Liver (tissue), 9 donors: ENCODE results near the gene SIK3. TPM values are rescaled to one million over a fixed set of nuclear protein-coding genes. Genes with fewer than 3 reads are reported as not detected.

Experiments
- DNase-seq: peaks from one replicate; pipeline ENCODE4 v3.0.0-alpha.2; 2017; ENCODE audit warnings: low spot score
- H3K27ac ChIP-seq, 2 donors: one replicate each; pipeline ENCODE4 v1.7.0; 2013; ENCODE audit warnings: inconsistent platforms in 2 of 2, low read length in 2 of 2, control low read depth in 1 of 2, low read depth in 1 of 2, mild to moderate bottlenecking in 1 of 2
- H3K27me3 ChIP-seq, 4 donors: one replicate each; pipeline versions ENCODE4 v1.6.1 to v1.7.0; 2013; ENCODE audit warnings: low read length in 3 of 4, inconsistent platforms in 1 of 4, mild to moderate bottlenecking in 1 of 4, moderate library complexity in 1 of 4; ENCODE audit not compliant: control insufficient read depth in 4 of 4, insufficient read depth in 4 of 4
- H3K36me3 ChIP-seq, 4 donors: one replicate each; pipeline versions ENCODE4 v1.6.1 to v1.7.0; 2013; ENCODE audit warnings: low read length in 3 of 4, mild to moderate bottlenecking in 3 of 4, low read depth in 1 of 4, moderate library complexity in 1 of 4; ENCODE audit not compliant: control insufficient read depth in 4 of 4, insufficient read depth in 3 of 4
- H3K4me1 ChIP-seq, 4 donors: one replicate each; pipeline versions ENCODE4 v1.6.1 to v1.7.0; 2013; ENCODE audit warnings: low read length in 3 of 4, mild to moderate bottlenecking in 3 of 4, moderate library complexity in 1 of 4; ENCODE audit not compliant: control insufficient read depth in 4 of 4, insufficient read depth in 4 of 4
- H3K4me3 ChIP-seq, 3 donors: one replicate each; pipeline versions ENCODE4 v1.6.1 to v1.7.0; 2013; ENCODE audit warnings: low read length in 3 of 3, control low read depth in 1 of 3, low read depth in 1 of 3, mild to moderate bottlenecking in 1 of 3
- H3K9ac ChIP-seq, 2 donors: one replicate each; pipeline ENCODE4 v1.7.0; 2013; ENCODE audit warnings: low read length in 2 of 2, mild to moderate bottlenecking in 2 of 2, moderate library complexity in 2 of 2, control low read depth in 1 of 2, low read depth in 1 of 2
- H3K9me3 ChIP-seq, 4 donors: one replicate each; pipeline versions ENCODE4 v1.6.1 to v1.7.0; 2013; ENCODE audit warnings: low read length in 3 of 4; ENCODE audit not compliant: control insufficient read depth in 4 of 4
- CTCF ChIP-seq: fragments of 150-350 bp; IDR thresholded peaks from 2 replicates; pipeline ENCODE4 v1.5.1; 2017; ENCODE audit warnings: improper control_type of control experiment, low read depth, low read length; ENCODE audit not compliant: missing input control
- EGR1 ChIP-seq, 2 donors: IDR thresholded peaks; 2 replicates each; pipeline ENCODE4 v1.6.1; 2016 to 2018; ENCODE audit warnings: antibody characterized with exemption in 2 of 2, low read depth in 2 of 2
- FOXA1 ChIP-seq: IDR thresholded peaks from 2 replicates; pipeline ENCODE4 v1.6.1; 2016; ENCODE audit warnings: antibody characterized with exemption
- FOXA2 ChIP-seq: IDR thresholded peaks from 2 replicates; pipeline ENCODE4 v1.6.1; 2016; ENCODE audit warnings: antibody characterized with exemption
- GABPA ChIP-seq, 2 donors: IDR thresholded peaks in 1 of 2; conservative IDR thresholded peaks in 1 of 2; 2 replicates each; pipeline ENCODE4 v1.6.1; 2016; ENCODE audit warnings: antibody characterized with exemption in 2 of 2, mild to moderate bottlenecking in 1 of 2, moderate library complexity in 1 of 2
- HNF4A ChIP-seq, 2 donors: conservative IDR thresholded peaks; 2 replicates each; pipeline ENCODE4 v1.6.1; 2016; ENCODE audit warnings: antibody characterized with exemption in 2 of 2, mild to moderate bottlenecking in 2 of 2
- HNF4G ChIP-seq: IDR thresholded peaks from 2 replicates; pipeline ENCODE4 v1.6.1; 2016; ENCODE audit warnings: antibody characterized with exemption
- JUND ChIP-seq, 2 donors: IDR thresholded peaks; 2 replicates each; pipeline ENCODE4 v1.6.1; 2016; ENCODE audit warnings: antibody characterized with exemption in 2 of 2
- MAX ChIP-seq: IDR thresholded peaks from 2 replicates; pipeline ENCODE4 v1.6.1; 2016; ENCODE audit warnings: antibody characterized with exemption
- NR2F2 ChIP-seq: IDR thresholded peaks from 2 replicates; pipeline ENCODE4 v1.6.1; 2016; ENCODE audit warnings: antibody characterized with exemption
- RAD21 ChIP-seq, 2 donors: IDR thresholded peaks; 2 replicates each; pipeline ENCODE4 v1.6.1; 2016; ENCODE audit warnings: antibody characterized with exemption in 2 of 2, mild to moderate bottlenecking in 2 of 2
- REST ChIP-seq: IDR thresholded peaks from 2 replicates; pipeline ENCODE4 v1.6.1; 2016; ENCODE audit warnings: antibody characterized with exemption, mild to moderate bottlenecking
- RXRA ChIP-seq, 2 donors: IDR thresholded peaks; 2 replicates each; pipeline ENCODE4 v1.6.1; 2017 to 2018; ENCODE audit warnings: antibody characterized with exemption in 2 of 2, mild to moderate bottlenecking in 1 of 2
- SP1 ChIP-seq: IDR thresholded peaks from 2 replicates; pipeline ENCODE4 v1.6.1; 2018; ENCODE audit warnings: antibody characterized with exemption, mild to moderate bottlenecking
- TAF1 ChIP-seq: conservative IDR thresholded peaks from 2 replicates; pipeline ENCODE4 v1.6.1; 2016; ENCODE audit warnings: antibody characterized with exemption, mild to moderate bottlenecking
- YY1 ChIP-seq: IDR thresholded peaks from 2 replicates; pipeline ENCODE4 v1.6.1; 2016; ENCODE audit warnings: antibody characterized with exemption, mild to moderate bottlenecking
- ZBTB33 ChIP-seq: IDR thresholded peaks from 2 replicates; pipeline ENCODE4 v1.6.1; 2016; ENCODE audit warnings: antibody characterized with exemption
- WGBS: extraction: QIAGEN DNeasy Blood & Tissue Kit; methylation state at CpG from one replicate; pipeline ENCODE4 v1.1.7; 2013; 5-methylcytosine and 5-hydroxymethylcytosine counted together
- polyA plus RNA-seq, 2 donors: library from polyadenylated mRNA; stranded (reverse) in 1 of 2; unstranded in 1 of 2; fragments of 200-250 nt in 1 of 2; fragments of >200 nt in 1 of 2; fragmentation: Nextera tagmentation in 1 of 2; extraction: Ambion mirVana in 1 of 2; gene quantifications; one replicate each; pipeline versions ENCODE4 v1.2.1 to v1.2.3, GENCODE V29; 2013 to 2015
- total RNA-seq, 2 donors: library from RNA; depleted of rRNA; stranded (reverse); fragments of >200 nt; gene quantifications; one replicate each; pipeline ENCODE4 v1.2.3, GENCODE V29; 2014
- TF ChIP-seq, protein P1 (sequence below): IDR thresholded peaks from 2 replicates; pipeline ENCODE4 v1.6.1; 2016; ENCODE audit warnings: antibody characterized with exemption
- donor health status: healthy.
- donor health status: healthy.
- donor health status: healthy.
- donor health status: healthy.
- donor health status: healthy.

The SIK3 gene
- total and polyA plus RNA-seq, 4 donors, result 6.9 to 52.4 (median 14.4) TPM

DNA sequence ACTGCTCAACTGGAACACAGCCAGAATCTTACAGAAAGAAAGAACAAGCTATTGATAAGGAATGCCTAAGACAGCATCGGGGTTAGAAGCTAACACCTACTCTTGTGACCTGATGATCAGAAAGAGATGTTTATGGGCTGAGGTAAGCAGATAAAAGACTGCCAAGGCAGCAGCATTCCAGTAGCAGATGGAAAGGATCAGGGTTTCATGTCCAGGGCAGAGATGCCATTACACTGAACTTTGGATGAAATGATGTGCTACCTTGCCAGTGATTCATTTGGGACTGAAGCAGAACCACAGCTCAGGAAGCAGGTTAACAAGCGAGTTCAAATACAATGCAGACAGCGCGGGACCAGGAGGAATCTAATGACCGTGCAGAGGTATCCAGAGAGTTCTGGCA lies 233.7 kb downstream of the SIK3 start:
- Histone ChIP-seq H3K9ac (no peak overlapping the region), H3K9me3 (no peaks in the 10 kb centered on the region), H3K27me3 (no peaks in the 10 kb centered on the region), H3K36me3 (peaks cover 6 to 87% (median 58%) of the 10 kb centered on the region in 4 donors), H3K4me3 (no peak overlapping the region), H3K4me1 (no peaks in the 10 kb centered on the region), H3K27ac (no peak overlapping the region)
- WGBS, result 96% methylated on average over 5 of the region's 5 CpGs
- TF ChIP-seq GABPA (IDR thresholded peaks at IDR 0.05 in 1 of 2, conservative IDR thresholded peaks at IDR 0.05 in 1 of 2) (no peak), ZBTB33 (no peak), TAF1 (no peak), SP1 (no peak), YY1 (no peak), HNF4A (conservative IDR thresholded peaks at IDR 0.05) (no peak), REST (no peak), MAX (no peak), FOXA2 (no peak), FOXA1 (no peak), RAD21 (IDR thresholded peaks at IDR 0.05) (no peak), CTCF (no peak), EGR1 (IDR thresholded peaks at IDR 0.05; ENCODE audit: low read depth in 2 of 2) (no peak), NR2F2 (no peak), RXRA (IDR thresholded peaks at IDR 0.05) (no peak), HNF4G (no peak), JUND (IDR thresholded peaks at IDR 0.05) (no peak)
- TF ChIP-seq, protein P1, sequence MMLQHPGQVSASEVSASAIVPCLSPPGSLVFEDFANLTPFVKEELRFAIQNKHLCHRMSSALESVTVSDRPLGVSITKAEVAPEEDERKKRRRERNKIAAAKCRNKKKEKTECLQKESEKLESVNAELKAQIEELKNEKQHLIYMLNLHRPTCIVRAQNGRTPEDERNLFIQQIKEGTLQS, result no peak
- no peak for DNase-seq
